ENCODE data around the gene KIRREL3. TPM values are rescaled to one million over a fixed set of nuclear protein-coding genes. Genes with fewer than 3 reads are reported as not detected.

KIRREL3 gene
- polyA plus RNA-seq, 1 of the 3 experiments (the other 2 are of a cell fraction), result 3.7 TPM

DNA sequence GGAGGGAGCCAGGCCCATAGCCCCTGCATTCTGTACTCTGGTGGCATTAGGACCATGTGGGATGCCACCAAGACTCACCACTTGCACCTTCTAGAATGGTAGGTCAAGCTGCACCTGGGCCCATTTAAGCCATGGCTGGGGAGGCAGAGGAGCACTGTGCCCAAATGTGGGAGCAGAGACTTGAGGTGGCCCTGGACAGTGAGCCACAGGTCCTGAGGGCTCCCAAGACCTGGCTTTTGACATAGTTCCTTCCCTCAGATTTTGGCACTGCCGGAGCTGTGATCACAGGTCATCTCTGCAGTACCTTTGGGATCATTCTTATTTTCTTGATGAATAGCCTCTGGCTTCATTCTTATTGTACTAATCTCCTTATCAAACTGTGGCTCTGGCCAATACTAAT, 601.8 kb downstream of the KIRREL3 start:
- no peak overlapping the region for H3K9ac ChIP-seq
- no peaks in the 10 kb centered on the region for H3K9me3 ChIP-seq
- H3K79me2 ChIP-seq (ENCODE audit: insufficient read depth), result no peaks in the 10 kb centered on the region
- no peaks in the 10 kb centered on the region for H3K27me3 ChIP-seq (ENCODE audit: insufficient read depth)
- H3K4me1 ChIP-seq (ENCODE audit: control insufficient read depth in 1 of 2, insufficient read depth in 2 of 2, low read depth in 1 of 2, low read length in 1 of 2), result peaks cover 0 to 20% of the 10 kb centered on the region in 2 experiments; a peak in 2 of 4 replicates
- H3K36me3 ChIP-seq (replicated peaks in 1 of 2; ENCODE audit: control insufficient read depth in 1 of 2, insufficient read depth in 2 of 2, low read length in 1 of 2), result no peaks in the 10 kb centered on the region
- POLR2A ChIA-PET, result no interaction called here
- H3K9me2 ChIP-seq, result no peaks in the 10 kb centered on the region
- WGBS (ENCODE audit: low lambda C conversion rate), result 100% methylated on average over 1 of the region's 1 CpG
- H3K4me3 ChIP-seq (ENCODE audit: low read depth in 2 of 2, low read length in 1 of 2), result no peak overlapping the region
- no peak overlapping the region for H3K27ac ChIP-seq (ENCODE audit: low read depth in 2 of 2, low read length in 1 of 2)
- TF ChIP-seq, protein P1, sequence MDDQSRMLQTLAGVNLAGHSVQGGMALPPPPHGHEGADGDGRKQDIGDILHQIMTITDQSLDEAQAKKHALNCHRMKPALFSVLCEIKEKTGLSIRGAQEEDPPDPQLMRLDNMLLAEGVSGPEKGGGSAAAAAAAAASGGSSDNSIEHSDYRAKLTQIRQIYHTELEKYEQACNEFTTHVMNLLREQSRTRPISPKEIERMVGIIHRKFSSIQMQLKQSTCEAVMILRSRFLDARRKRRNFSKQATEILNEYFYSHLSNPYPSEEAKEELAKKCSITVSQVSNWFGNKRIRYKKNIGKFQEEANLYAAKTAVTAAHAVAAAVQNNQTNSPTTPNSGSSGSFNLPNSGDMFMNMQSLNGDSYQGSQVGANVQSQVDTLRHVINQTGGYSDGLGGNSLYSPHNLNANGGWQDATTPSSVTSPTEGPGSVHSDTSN (IDR thresholded peaks at IDR 0.05), result no peak
- TF ChIP-seq NRF1 (IDR thresholded peaks at IDR 0.05; ENCODE audit: low read depth, low read length) (no peak), RXRA (IDR thresholded peaks at IDR 0.05; ENCODE audit: borderline replicate concordance, low read depth) (no peak), MEF2A (IDR thresholded peaks at IDR 0.05; ENCODE audit: borderline replicate concordance, low read depth) (no peak), RFX5 (IDR thresholded peaks at IDR 0.05; ENCODE audit: low read length) (no peak), JUND (IDR thresholded peaks at IDR 0.05) (no peak), GATA2 (CRISPR knock-in tag; IDR thresholded peaks at IDR 0.05) (no peak), FOXJ3 (CRISPR knock-in tag; IDR thresholded peaks at IDR 0.05) (no peak)
- TF ChIP-seq, protein P2, sequence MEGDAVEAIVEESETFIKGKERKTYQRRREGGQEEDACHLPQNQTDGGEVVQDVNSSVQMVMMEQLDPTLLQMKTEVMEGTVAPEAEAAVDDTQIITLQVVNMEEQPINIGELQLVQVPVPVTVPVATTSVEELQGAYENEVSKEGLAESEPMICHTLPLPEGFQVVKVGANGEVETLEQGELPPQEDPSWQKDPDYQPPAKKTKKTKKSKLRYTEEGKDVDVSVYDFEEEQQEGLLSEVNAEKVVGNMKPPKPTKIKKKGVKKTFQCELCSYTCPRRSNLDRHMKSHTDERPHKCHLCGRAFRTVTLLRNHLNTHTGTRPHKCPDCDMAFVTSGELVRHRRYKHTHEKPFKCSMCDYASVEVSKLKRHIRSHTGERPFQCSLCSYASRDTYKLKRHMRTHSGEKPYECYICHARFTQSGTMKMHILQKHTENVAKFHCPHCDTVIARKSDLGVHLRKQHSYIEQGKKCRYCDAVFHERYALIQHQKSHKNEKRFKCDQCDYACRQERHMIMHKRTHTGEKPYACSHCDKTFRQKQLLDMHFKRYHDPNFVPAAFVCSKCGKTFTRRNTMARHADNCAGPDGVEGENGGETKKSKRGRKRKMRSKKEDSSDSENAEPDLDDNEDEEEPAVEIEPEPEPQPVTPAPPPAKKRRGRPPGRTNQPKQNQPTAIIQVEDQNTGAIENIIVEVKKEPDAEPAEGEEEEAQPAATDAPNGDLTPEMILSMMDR (IDR thresholded peaks at IDR 0.05), result no peak
- TF ChIP-seq, protein P3, sequence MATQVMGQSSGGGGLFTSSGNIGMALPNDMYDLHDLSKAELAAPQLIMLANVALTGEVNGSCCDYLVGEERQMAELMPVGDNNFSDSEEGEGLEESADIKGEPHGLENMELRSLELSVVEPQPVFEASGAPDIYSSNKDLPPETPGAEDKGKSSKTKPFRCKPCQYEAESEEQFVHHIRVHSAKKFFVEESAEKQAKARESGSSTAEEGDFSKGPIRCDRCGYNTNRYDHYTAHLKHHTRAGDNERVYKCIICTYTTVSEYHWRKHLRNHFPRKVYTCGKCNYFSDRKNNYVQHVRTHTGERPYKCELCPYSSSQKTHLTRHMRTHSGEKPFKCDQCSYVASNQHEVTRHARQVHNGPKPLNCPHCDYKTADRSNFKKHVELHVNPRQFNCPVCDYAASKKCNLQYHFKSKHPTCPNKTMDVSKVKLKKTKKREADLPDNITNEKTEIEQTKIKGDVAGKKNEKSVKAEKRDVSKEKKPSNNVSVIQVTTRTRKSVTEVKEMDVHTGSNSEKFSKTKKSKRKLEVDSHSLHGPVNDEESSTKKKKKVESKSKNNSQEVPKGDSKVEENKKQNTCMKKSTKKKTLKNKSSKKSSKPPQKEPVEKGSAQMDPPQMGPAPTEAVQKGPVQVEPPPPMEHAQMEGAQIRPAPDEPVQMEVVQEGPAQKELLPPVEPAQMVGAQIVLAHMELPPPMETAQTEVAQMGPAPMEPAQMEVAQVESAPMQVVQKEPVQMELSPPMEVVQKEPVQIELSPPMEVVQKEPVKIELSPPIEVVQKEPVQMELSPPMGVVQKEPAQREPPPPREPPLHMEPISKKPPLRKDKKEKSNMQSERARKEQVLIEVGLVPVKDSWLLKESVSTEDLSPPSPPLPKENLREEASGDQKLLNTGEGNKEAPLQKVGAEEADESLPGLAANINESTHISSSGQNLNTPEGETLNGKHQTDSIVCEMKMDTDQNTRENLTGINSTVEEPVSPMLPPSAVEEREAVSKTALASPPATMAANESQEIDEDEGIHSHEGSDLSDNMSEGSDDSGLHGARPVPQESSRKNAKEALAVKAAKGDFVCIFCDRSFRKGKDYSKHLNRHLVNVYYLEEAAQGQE (IDR thresholded peaks at IDR 0.05; ENCODE audit: low read depth, low read length), result no peak
- TF ChIP-seq, protein P4, sequence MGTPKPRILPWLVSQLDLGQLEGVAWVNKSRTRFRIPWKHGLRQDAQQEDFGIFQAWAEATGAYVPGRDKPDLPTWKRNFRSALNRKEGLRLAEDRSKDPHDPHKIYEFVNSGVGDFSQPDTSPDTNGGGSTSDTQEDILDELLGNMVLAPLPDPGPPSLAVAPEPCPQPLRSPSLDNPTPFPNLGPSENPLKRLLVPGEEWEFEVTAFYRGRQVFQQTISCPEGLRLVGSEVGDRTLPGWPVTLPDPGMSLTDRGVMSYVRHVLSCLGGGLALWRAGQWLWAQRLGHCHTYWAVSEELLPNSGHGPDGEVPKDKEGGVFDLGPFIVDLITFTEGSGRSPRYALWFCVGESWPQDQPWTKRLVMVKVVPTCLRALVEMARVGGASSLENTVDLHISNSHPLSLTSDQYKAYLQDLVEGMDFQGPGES (IDR thresholded peaks at IDR 0.05; ENCODE audit: low read depth, low read length), result no peak
- TF ChIP-seq, protein P5, sequence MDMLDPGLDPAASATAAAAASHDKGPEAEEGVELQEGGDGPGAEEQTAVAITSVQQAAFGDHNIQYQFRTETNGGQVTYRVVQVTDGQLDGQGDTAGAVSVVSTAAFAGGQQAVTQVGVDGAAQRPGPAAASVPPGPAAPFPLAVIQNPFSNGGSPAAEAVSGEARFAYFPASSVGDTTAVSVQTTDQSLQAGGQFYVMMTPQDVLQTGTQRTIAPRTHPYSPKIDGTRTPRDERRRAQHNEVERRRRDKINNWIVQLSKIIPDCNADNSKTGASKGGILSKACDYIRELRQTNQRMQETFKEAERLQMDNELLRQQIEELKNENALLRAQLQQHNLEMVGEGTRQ (IDR thresholded peaks at IDR 0.05; ENCODE audit: borderline replicate concordance, low read depth, low read length), result no peak
- H3K4me2 ChIP-seq, result no peak overlapping the region
- no peak overlapping the region for H2AFZ ChIP-seq (ENCODE audit: low read depth)
- no peaks in the 10 kb centered on the region for H3F3A ChIP-seq (replicated peaks; ENCODE audit: insufficient read depth)
- no peak for DNase-seq
- H4K20me1 ChIP-seq (ENCODE audit: insufficient read depth), result no peaks in the 10 kb centered on the region
- CTCF ChIA-PET, result no interaction called here

Measured in SK-N-SH (cell line).